OCI-LY7 (cell line): ENCODE measurements around the gene KIF25. TPM values are rescaled to one million over a fixed set of nuclear protein-coding genes. Genes with fewer than 3 reads are reported as not detected.

Source experiments
- BruUV-seq: library from RNA; stranded (reverse); fragments of 400-500 nt; replicated peaks from 2 replicates; lab custom pipeline; 2021; lab: Mats Ljungman, UMichigan
- CTCF ChIA-PET: fragments of 300-600 bp; sonication (Branson Sonifier 250); formaldehyde crosslinking; loops from one replicate; lab custom pipeline; 2022; ENCODE audit warnings: antibody characterized with exemption; ENCODE audit not compliant: unreplicated experiment; lab: Charles Lee
- POLR2A ChIA-PET: fragments of 300-600 bp; sonication (Branson Sonifier 250); formaldehyde crosslinking; loops from one replicate; lab custom pipeline; 2022; ENCODE audit warnings: antibody characterized with exemption; lab: Charles Lee
- DNase-seq: peaks from one replicate; pipeline ENCODE4 v3.0.0-alpha.2; 2015; ENCODE audit warnings: low spot score
- H2AFZ ChIP-seq: fragments of 200-600 bp; sonication (generic), shearing (Covaris generic); 2 replicates; pipeline ENCODE4 v1.6.1; 2014; ENCODE audit warnings: mild to moderate bottlenecking, antibody characterized with exemption, low read length, moderate library complexity
- H3K27ac ChIP-seq: fragments of 200-600 bp; sonication (generic); 2 replicates; pipeline ENCODE4 v1.5.1; 2014; ENCODE audit warnings: mixed run types, low read depth, mild to moderate bottlenecking, moderate library complexity, low read length, inconsistent platforms; ENCODE audit not compliant: poor library complexity, severe bottlenecking
- H3K36me3 ChIP-seq: fragments of 200-600 bp; sonication (generic); 2 replicates; pipeline ENCODE4 v1.6.1; 2014; ENCODE audit warnings: mild to moderate bottlenecking, antibody characterized with exemption, low read length, moderate library complexity, mixed read lengths; ENCODE audit not compliant: insufficient read depth
- H3K4me1 ChIP-seq: fragments of 200-600 bp; sonication (generic); 2 replicates; pipeline ENCODE4 v1.5.1; 2014; ENCODE audit warnings: mild to moderate bottlenecking, low read length; ENCODE audit not compliant: insufficient read depth, poor library complexity, severe bottlenecking
- H3K4me2 ChIP-seq: fragments of 200-600 bp; sonication (generic); 2 replicates; pipeline ENCODE4 v1.6.1; 2014; ENCODE audit warnings: mild to moderate bottlenecking, low read length
- H3K4me3 ChIP-seq: fragments of 200-600 bp; sonication (generic); 2 replicates; pipeline ENCODE4 v1.5.1; 2014; ENCODE audit warnings: mild to moderate bottlenecking, low read depth, low read length; ENCODE audit not compliant: poor library complexity, severe bottlenecking
- H3K79me2 ChIP-seq: fragments of 200-600 bp; sonication (generic); 2 replicates; pipeline ENCODE4 v1.6.1; 2016; ENCODE audit warnings: low read depth, mild to moderate bottlenecking, low read length, moderate library complexity, mixed read lengths; ENCODE audit not compliant: insufficient read depth
- H3K9me2 ChIP-seq: fragments of 200-600 bp; sonication (generic); 2 replicates; pipeline ENCODE4 v1.6.1; 2016; ENCODE audit warnings: mild to moderate bottlenecking, low read length, mixed read lengths; ENCODE audit not compliant: insufficient read depth
- H3K9me3 ChIP-seq: fragments of 200-600 bp; sonication (generic); 2 replicates; pipeline ENCODE4 v1.6.1; 2014; ENCODE audit warnings: mild to moderate bottlenecking, mixed run types, low read length, mixed read lengths
- H4K20me1 ChIP-seq: fragments of 200-600 bp; sonication (generic); 2 replicates; pipeline ENCODE4 v1.6.1; 2014; ENCODE audit warnings: mild to moderate bottlenecking, antibody characterized with exemption, low read length, moderate library complexity, mixed read lengths; ENCODE audit not compliant: insufficient read depth
- CTCF ChIP-seq: fragments of 200-600 bp; sonication (generic); conservative IDR thresholded peaks from 2 replicates; pipeline ENCODE4 v1.5.1; 2014; ENCODE audit warnings: mild to moderate bottlenecking, antibody characterized with exemption, low read length, moderate library complexity, mixed read lengths
- EZH2phosphoT487 ChIP-seq: fragments of 200-600 bp; sonication (generic); IDR thresholded peaks from 2 replicates; pipeline ENCODE4 v1.6.1; 2018; ENCODE audit warnings: low read depth, borderline replicate concordance, mild to moderate bottlenecking, mixed run types, antibody characterized with exemption, low read length, moderate library complexity, mixed read lengths
- intact Hi-C: fragments of 100-400 bp; cut with micrococcal nuclease; formaldehyde crosslinking; loops from one replicate; pipeline ENCODE4 v1.10.0; 2022; ENCODE audit not compliant: unreplicated experiment
- total RNA-seq, 2 experiments: library from RNA; depleted of rRNA in 1 of 2; stranded (reverse); fragments of >200 nt in 1 of 2; shearing (Covaris generic) in 1 of 2; gene quantifications; 2 replicates each; pipeline ENCODE4 v1.2.3, GENCODE V29; 2014 to 2022

Gene KIF25
- total RNA-seq, 2 experiments from 2014 or later = not detected

GRCh38 chr6:168049706-168050224 lies 52.3 kb downstream of the KIF25 start:
- Histone ChIP-seq H2AFZ (no peak overlapping the region), H3K9me2 (no peaks in the 10 kb centered on the region), H3K4me3 (no peak overlapping the region), H3K9me3 (no peaks in the 10 kb centered on the region), H4K20me1 (no peaks in the 10 kb centered on the region), H3K79me2 (no peaks in the 10 kb centered on the region), H3K36me3 (no peaks in the 10 kb centered on the region), H3K27ac (no peak overlapping the region), H3K4me2 (no peak overlapping the region), H3K4me1 (no peaks in the 10 kb centered on the region)
- ChIA-PET POLR2A (no interaction called here), CTCF (no interaction called here)
- BruUV-seq = no TSS peak
- TF ChIP-seq CTCF (no peak), EZH2phosphoT487 (no peak)
- no peak for DNase-seq
- intact Hi-C loops = no loop called here

- H3K79me2 ChIP-seq = no peaks in the 10 kb centered on the region
- H3K4me3 ChIP-seq = no peak overlapping the region
- POLR2A ChIA-PET = interaction anchor here (0.5 kb wide), 1 partner anchor 402 kb away, joined by 3 read pairs; no protein-coding TSS in a partner anchor
- no peak for TF ChIP-seq CTCF
- no peak for TF ChIP-seq EZH2phosphoT487
- H4K20me1 ChIP-seq = no peaks in the 10 kb centered on the region
- H3K9me2 ChIP-seq = no peaks in the 10 kb centered on the region
- H3K36me3 ChIP-seq = no peaks in the 10 kb centered on the region
- H3K27ac ChIP-seq = no peak overlapping the region
- H2AFZ ChIP-seq = no peak overlapping the region
- no peaks in the 10 kb centered on the region for H3K9me3 ChIP-seq
- no TSS peak for BruUV-seq
- no peaks in the 10 kb centered on the region for H3K4me1 ChIP-seq
- intact Hi-C loops = no loop called here
- H3K4me2 ChIP-seq = no peak overlapping the region
- CTCF ChIA-PET = no interaction called here
- DNase-seq = no peak
These were observed 52.9 kb downstream of the KIF25 start for GRCh38 chr6:168050225-168050880.
